WI38 (cell line): ENCODE results near the gene ABLIM1.

Source experiments
- H3K4me3 ChIP-seq: 2 replicates; pipeline ENCODE4 v1.5.1; 2011; ENCODE audit warnings: low read depth, mild to moderate bottlenecking, control low read depth, low read length
- CTCF ChIP-seq: IDR thresholded peaks from 2 replicates; pipeline ENCODE4 v1.5.1; 2012; ENCODE audit warnings: low read depth, mild to moderate bottlenecking, control low read depth, low read length

Gene ABLIM1

GRCh38 chr10:114508376-114508775 is 149.7 kb downstream of the ABLIM1 start:
- no peak overlapping the region for H3K4me3 ChIP-seq
- no peak for TF ChIP-seq CTCF

GRCh38 chr10:114507449-114507848 is 150.6 kb downstream of the ABLIM1 start:
- H3K4me3 ChIP-seq = no peak overlapping the region
- TF ChIP-seq CTCF = no peak

- TF ChIP-seq CTCF = no peak
- no peak overlapping the region for H3K4me3 ChIP-seq
Measured at GRCh38 chr10:114506871-114507385, 151.1 kb downstream of the ABLIM1 start.

- no peak for TF ChIP-seq CTCF
- no peak overlapping the region for H3K4me3 ChIP-seq
Measured at GRCh38 chr10:114504769-114505579, 153.1 kb downstream of the ABLIM1 start.

GRCh38 chr10:114502074-114502473 is 156.0 kb downstream of the ABLIM1 start:
- no peak for TF ChIP-seq CTCF
- H3K4me3 ChIP-seq = no peak overlapping the region

GRCh38 chr10:114501650-114502049 is 156.4 kb downstream of the ABLIM1 start:
- no peak overlapping the region for H3K4me3 ChIP-seq

More at GRCh38 chr10:114501650-114502049, 156.4 kb downstream of the ABLIM1 start:
- no peak for TF ChIP-seq CTCF
